D721Med (cell line): ENCODE measurements around the gene UBE2B.

Experiments used
- DNase-seq: peaks from one replicate; pipeline ENCODE4 v3.0.0; 2011; ENCODE audit warnings: low spot score; ENCODE audit not compliant: insufficient read length
- FAIRE-seq: peaks from 2 replicates; lab custom pipeline; 2011; peaks lifted over from hg19 to GRCh38; lab: Jason Lieb, UNC
- CTCF ChIP-seq: IDR thresholded peaks from 2 replicates; pipeline ENCODE4 v1.5.1; 2012; ENCODE audit warnings: mild to moderate bottlenecking, control low read depth; ENCODE audit not compliant: insufficient read depth; ENCODE audit errors: missing control alignments

The UBE2B gene

GRCh38 chr5:134383980-134384697 is 12.8 kb downstream of the UBE2B start:
- FAIRE-seq (no peak), DNase-seq (no peak)
- TF ChIP-seq CTCF = no peak

GRCh38 chr5:134387443-134387842 is 16.1 kb downstream of the UBE2B start:
- no peak for FAIRE-seq
- DNase-seq = no peak
- TF ChIP-seq CTCF = no peak

- DNase-seq (no peak), FAIRE-seq (no peak)
- TF ChIP-seq CTCF = no peak
Measured at GRCh38 chr5:134392301-134392700, 20.9 kb downstream of the UBE2B start.

GRCh38 chr5:134394932-134395331 is 23.6 kb downstream of the UBE2B start:
- DNase-seq (no peak), FAIRE-seq (no peak)
- TF ChIP-seq CTCF = no peak

- FAIRE-seq = no peak
- DNase-seq = no peak
- TF ChIP-seq CTCF = no peak
Measured at GRCh38 chr5:134396274-134396673, 24.9 kb downstream of the UBE2B start.

GRCh38 chr5:134397196-134397595 is 25.8 kb downstream of the UBE2B start:
- no peak for FAIRE-seq
- TF ChIP-seq CTCF = no peak
- no peak for DNase-seq

- no peak for TF ChIP-seq CTCF
- no peak for DNase-seq
- FAIRE-seq = no peak
Measured at GRCh38 chr5:134398609-134399155, 27.3 kb downstream of the UBE2B start.
